BE2C (cell line): Measurements from ENCODE around the gene ABCF3.

ENCODE experiments used
- DNase-seq: peaks from one replicate; pipeline ENCODE4 v3.0.0-alpha.2; 2020
- H3K27me3 ChIP-seq: fragments of 250-450 bp; sonication (Bioruptor Pico); 2 replicates; pipeline ENCODE4 v1.5.1; 2020; ENCODE audit warnings: mild to moderate bottlenecking
- H3K36me3 ChIP-seq: fragments of 250-450 bp; sonication (Bioruptor Pico); 2 replicates; pipeline ENCODE4 v1.5.1; 2020; ENCODE audit warnings: mild to moderate bottlenecking
- H3K4me1 ChIP-seq: fragments of 250-450 bp; sonication (Bioruptor Pico); 2 replicates; pipeline ENCODE4 v1.5.1; 2020
- H3K4me3 ChIP-seq: 2 replicates; pipeline ENCODE4 v1.5.1; 2011; ENCODE audit warnings: low read depth, low read length
- H3K9me3 ChIP-seq: fragments of 250-450 bp; sonication (Bioruptor Pico); 2 replicates; pipeline ENCODE4 v1.5.1; 2020
- CTCF ChIP-seq: IDR thresholded peaks from 2 replicates; pipeline ENCODE4 v1.5.1; 2012; ENCODE audit warnings: mild to moderate bottlenecking, low read depth, low read length

The ABCF3 gene

GRCh38 chr3:184236636-184237035 is 50.6 kb downstream of the ABCF3 start:
- Histone ChIP-seq H3K27me3 (peaks cover 3% of the 10 kb centered on the region; the same call in 1 of the 2 replicates), H3K36me3 (no peaks in the 10 kb centered on the region), H3K4me3 (no peak overlapping the region), H3K9me3 (no peaks in the 10 kb centered on the region), H3K4me1 (peaks cover 14% of the 10 kb centered on the region)
- TF ChIP-seq CTCF: no peak
- no peak for DNase-seq

- Histone ChIP-seq H3K36me3 (peaks cover 5% of the 10 kb centered on the region), H3K9me3 (no peaks in the 10 kb centered on the region), H3K4me1 (peaks cover 14% of the 10 kb centered on the region), H3K4me3 (no peak overlapping the region), H3K27me3 (no peaks in the 10 kb centered on the region)
- no peak for TF ChIP-seq CTCF
- no peak for DNase-seq
Observed at GRCh38 chr3:184237211-184237610, 51.2 kb downstream of the ABCF3 start.

GRCh38 chr3:184237807-184238206 is 51.8 kb downstream of the ABCF3 start:
- Histone ChIP-seq H3K27me3 (no peaks in the 10 kb centered on the region), H3K9me3 (no peaks in the 10 kb centered on the region), H3K36me3 (peaks cover 11% of the 10 kb centered on the region), H3K4me3 (no peak overlapping the region), H3K4me1 (peaks cover 14% of the 10 kb centered on the region)
- no peak for TF ChIP-seq CTCF
- DNase-seq: no peak

GRCh38 chr3:184238246-184238818 is 52.3 kb downstream of the ABCF3 start:
- no peaks in the 10 kb centered on the region for H3K9me3 ChIP-seq
- no peak for DNase-seq
- H3K4me3 ChIP-seq: no peak overlapping the region
- no peak for TF ChIP-seq CTCF
- no peaks in the 10 kb centered on the region for H3K27me3 ChIP-seq
- H3K4me1 ChIP-seq: peaks cover 14% of the 10 kb centered on the region
- H3K36me3 ChIP-seq: peaks cover 16% of the 10 kb centered on the region

GRCh38 chr3:184239221-184239620 is 53.2 kb downstream of the ABCF3 start:
- no peak for TF ChIP-seq CTCF
- no peak for DNase-seq
- H3K27me3 ChIP-seq: no peaks in the 10 kb centered on the region
- peaks cover 25% of the 10 kb centered on the region for H3K36me3 ChIP-seq
- peaks cover 10% of the 10 kb centered on the region for H3K4me1 ChIP-seq
- no peaks in the 10 kb centered on the region for H3K9me3 ChIP-seq
- no peak overlapping the region for H3K4me3 ChIP-seq

GRCh38 chr3:184239708-184240107 is 53.7 kb downstream of the ABCF3 start:
- TF ChIP-seq CTCF: no peak
- Histone ChIP-seq H3K4me3 (no peak overlapping the region), H3K9me3 (no peaks in the 10 kb centered on the region), H3K27me3 (no peaks in the 10 kb centered on the region), H3K4me1 (peaks cover 6% of the 10 kb centered on the region), H3K36me3 (peaks cover 30% of the 10 kb centered on the region)
- DNase-seq: no peak
